GM23248 (cell line): ENCODE data around the gene SCO2.

Source experiments
- EZH2 ChIP-seq: fragments of 200-600 bp; sonication (generic); IDR thresholded peaks from 2 replicates; pipeline ENCODE4 v1.6.1; 2018; ENCODE audit warnings: antibody characterized with exemption, mild to moderate bottlenecking; ENCODE audit not compliant: insufficient read depth, poor library complexity, severe bottlenecking
- EZH2phosphoT487 ChIP-seq: fragments of 200-600 bp; sonication (generic); IDR thresholded peaks from 2 replicates; pipeline ENCODE4 v1.6.1; 2018; ENCODE audit warnings: antibody characterized with exemption, moderate library complexity, mild to moderate bottlenecking, low read depth; ENCODE audit not compliant: insufficient read depth

DNA sequence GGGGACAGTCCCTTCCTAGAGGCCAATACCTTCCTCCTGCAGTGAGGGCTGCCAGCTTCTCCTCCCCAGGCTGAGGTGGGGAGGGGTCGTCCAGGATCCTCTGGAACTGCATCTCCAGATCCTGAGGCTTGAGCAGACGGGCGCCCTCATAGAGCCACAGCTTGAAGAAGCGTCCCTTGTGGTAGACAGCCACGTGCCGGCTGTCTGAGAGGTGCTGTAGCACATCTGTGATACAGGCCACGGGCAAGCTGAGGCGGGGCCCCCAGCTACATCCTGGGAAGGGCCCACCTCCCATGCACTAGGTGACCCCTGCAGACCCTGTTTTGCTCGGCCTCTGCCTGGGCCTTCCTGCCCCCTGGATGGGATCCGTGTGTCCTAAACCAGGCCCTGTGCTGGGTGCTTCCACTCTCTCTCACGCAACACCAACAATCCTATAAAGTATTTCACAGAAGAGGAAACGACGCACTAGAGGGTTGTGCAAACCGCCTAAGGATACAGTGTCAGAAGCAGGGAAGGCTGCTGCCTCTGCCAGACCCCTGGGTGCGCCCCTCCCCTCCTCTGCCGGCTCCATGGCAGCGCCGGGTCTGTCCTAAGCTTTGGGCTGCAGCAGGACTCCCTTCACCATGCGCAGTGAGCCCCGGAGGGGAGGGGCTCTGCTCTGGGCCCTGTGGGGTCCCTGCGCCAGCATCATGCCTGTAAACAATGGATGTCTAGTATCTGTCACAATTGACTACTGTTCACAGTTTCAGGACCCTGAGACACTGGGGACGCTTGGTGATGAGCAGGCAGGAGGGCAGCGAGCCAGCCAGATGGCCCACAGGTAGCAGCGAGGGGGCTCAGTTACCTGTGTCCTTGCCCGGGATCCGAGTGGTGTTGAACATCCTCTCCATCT lies 48.3 kb upstream of the SCO2 start:
- TF ChIP-seq EZH2 (no peak), EZH2phosphoT487 (no peak)
